OCI-M1 (cell line): Measurements from ENCODE around the gene KYAT1.
A peak's percentile ranks its signal among the peaks of the same experiment; 100 is the strongest.

Experiments used
- DNase-seq: peaks from one replicate; lab custom pipeline; 2025; lab: John Stamatoyannopoulos, UW

The KYAT1 gene

GRCh38 chr9:128838338-128838737 lies 43.4 kb downstream of the KYAT1 start:
- DNase-seq, result no peak

- no peak for DNase-seq
These were observed 45.1 kb downstream of the KYAT1 start for GRCh38 chr9:128836509-128837145.

GRCh38 chr9:128835246-128836210 lies 46.2 kb downstream of the KYAT1 start:
- DNase-seq, result no peak

- no peak for DNase-seq
These were observed 48.1 kb downstream of the KYAT1 start for GRCh38 chr9:128833696-128834095.

- peak; percentile 96 for DNase-seq
These were observed 52.1 kb downstream of the KYAT1 start, which contains the start of gene SPOUT1 for GRCh38 chr9:128829477-128830251. Gene SPOUT1 (minus strand): TSS chr9:128829794. CDS start chr9:128829780, 14 bp downstream.

GRCh38 chr9:128828719-128829452 lies 52.9 kb downstream of the KYAT1 start:
- no peak for DNase-seq

GRCh38 chr9:128828267-128828666 lies 53.5 kb downstream of the KYAT1 start:
- DNase-seq, result no peak

- no peak for DNase-seq
These were observed 55.6 kb downstream of the KYAT1 start for GRCh38 chr9:128825923-128826700.

- DNase-seq, result no peak
These were observed 56.8 kb downstream of the KYAT1 start for GRCh38 chr9:128824911-128825310.

GRCh38 chr9:128823903-128824406 lies 57.8 kb downstream of the KYAT1 start:
- DNase-seq, result no peak

GRCh38 chr9:128823362-128823902 lies 58.3 kb downstream of the KYAT1 start:
- no peak for DNase-seq

- no peak for DNase-seq
These were observed 59.2 kb downstream of the KYAT1 start for GRCh38 chr9:128822407-128823042.

- DNase-seq, result no peak
These were observed 60.0 kb downstream of the KYAT1 start for GRCh38 chr9:128821584-128822406.

- DNase-seq, result no peak
These were observed 60.8 kb downstream of the KYAT1 start for GRCh38 chr9:128820665-128821583.

GRCh38 chr9:128819716-128820664 lies 61.8 kb downstream of the KYAT1 start:
- DNase-seq, result peak; percentile 19

GRCh38 chr9:128818839-128819715 lies 62.7 kb downstream of the KYAT1 start:
- DNase-seq, result peak; percentile 56
